Measurements from ENCODE around the gene DCLK1. TPM values are rescaled to one million over a fixed set of nuclear protein-coding genes. Genes with fewer than 3 reads are reported as not detected.

DCLK1 gene
- total and polyA plus RNA-seq, 8 donors = 0.67 to 10.1 (median 1.7) TPM

- intact Hi-C loops (cut with DNase I) = no loop called here
- Histone ChIP-seq H3K27me3 (no peaks in the 10 kb centered on the region), H3K4me3 (no peak overlapping the region), H3K36me3 (no peaks in the 10 kb centered on the region), H3K27ac (no peak overlapping the region), H3K9me3 (no peaks in the 10 kb centered on the region), H3K4me1 (no peaks in the 10 kb centered on the region)
- no peak for TF ChIP-seq CTCF (IDR thresholded peaks at IDR 0.05)
- ATAC-seq (no peak), DNase-seq (no peak), FAIRE-seq (no peak)
- WGBS, 2 donors = 62 to 79% methylated on average over 2 of the region's 2 CpGs
Measured at GRCh38 chr13:35761440-35762252, 369.5 kb downstream of the DCLK1 start.

GRCh38 chr13:35760735-35761281 lies 370.4 kb downstream of the DCLK1 start:
- Histone ChIP-seq H3K27ac (no peak overlapping the region), H3K27me3 (no peaks in the 10 kb centered on the region), H3K36me3 (no peaks in the 10 kb centered on the region), H3K4me3 (no peak overlapping the region), H3K4me1 (no peaks in the 10 kb centered on the region), H3K9me3 (no peaks in the 10 kb centered on the region)
- no peak for TF ChIP-seq CTCF (IDR thresholded peaks at IDR 0.05)
- ATAC-seq = no peak
- no peak for FAIRE-seq
- WGBS, 2 donors = 21 to 25% methylated on average over 12 to 13 of the region's 13 CpGs
- intact Hi-C loops (cut with DNase I) = no loop called here
- DNase-seq = no peak

GRCh38 chr13:35747594-35747993 lies 383.6 kb downstream of the DCLK1 start:
- H3K9me3 ChIP-seq = no peaks in the 10 kb centered on the region
- H3K4me1 ChIP-seq = no peaks in the 10 kb centered on the region
- intact Hi-C loops (cut with DNase I) = no loop called here
- FAIRE-seq = no peak
- H3K27ac ChIP-seq = no peak overlapping the region
- H3K4me3 ChIP-seq = no peak overlapping the region
- no peaks in the 10 kb centered on the region for H3K27me3 ChIP-seq
- WGBS, 2 donors = 43 to 52% methylated on average over 2 of the region's 2 CpGs
- ATAC-seq = no peak
- no peaks in the 10 kb centered on the region for H3K36me3 ChIP-seq
- no peak for TF ChIP-seq CTCF (IDR thresholded peaks at IDR 0.05)
- no peak for DNase-seq

GRCh38 chr13:35744566-35745178 lies 386.5 kb downstream of the DCLK1 start:
- no peaks in the 10 kb centered on the region for H3K4me1 ChIP-seq
- no peaks in the 10 kb centered on the region for H3K9me3 ChIP-seq
- H3K27me3 ChIP-seq = no peaks in the 10 kb centered on the region
- intact Hi-C loops (cut with DNase I) = no loop called here
- FAIRE-seq (no peak), ATAC-seq (no peak), DNase-seq (no peak)
- no peak overlapping the region for H3K27ac ChIP-seq
- no peak for TF ChIP-seq CTCF (IDR thresholded peaks at IDR 0.05)
- no peaks in the 10 kb centered on the region for H3K36me3 ChIP-seq
- H3K4me3 ChIP-seq = no peak overlapping the region
- WGBS, 2 donors = 15 to 17% methylated on average over 9 of the region's 9 CpGs

- no peak for FAIRE-seq
- no peak for ATAC-seq
- TF ChIP-seq CTCF (IDR thresholded peaks at IDR 0.05) = no peak
- Histone ChIP-seq H3K27me3 (no peaks in the 10 kb centered on the region), H3K36me3 (no peaks in the 10 kb centered on the region), H3K27ac (no peak overlapping the region), H3K4me3 (no peak overlapping the region), H3K9me3 (no peaks in the 10 kb centered on the region), H3K4me1 (no peaks in the 10 kb centered on the region)
- 39 to 43% methylated on average over 2 of the region's 2 CpGs for WGBS, 2 donors
- DNase-seq = no peak
- intact Hi-C loops (cut with DNase I) = no loop called here
Measured at GRCh38 chr13:35744144-35744543, 387.0 kb downstream of the DCLK1 start.

Data from pancreas (tissue), 10 donors.